Limb (tissue), 2 donors: Measurements from ENCODE around the gene SCFD2.
"Not testable (repeated sequence)": the region's sequence is repeated elsewhere in the genome, so short reads cannot be mapped to it uniquely, and the experiment has no call there.

Experiments used
- DNase-seq, 2 donors: peaks; one replicate each; pipeline ENCODE4 v3.0.0-alpha.2; 2016; ENCODE audit errors: extremely low spot score in 2 of 2

Gene SCFD2

DNA sequence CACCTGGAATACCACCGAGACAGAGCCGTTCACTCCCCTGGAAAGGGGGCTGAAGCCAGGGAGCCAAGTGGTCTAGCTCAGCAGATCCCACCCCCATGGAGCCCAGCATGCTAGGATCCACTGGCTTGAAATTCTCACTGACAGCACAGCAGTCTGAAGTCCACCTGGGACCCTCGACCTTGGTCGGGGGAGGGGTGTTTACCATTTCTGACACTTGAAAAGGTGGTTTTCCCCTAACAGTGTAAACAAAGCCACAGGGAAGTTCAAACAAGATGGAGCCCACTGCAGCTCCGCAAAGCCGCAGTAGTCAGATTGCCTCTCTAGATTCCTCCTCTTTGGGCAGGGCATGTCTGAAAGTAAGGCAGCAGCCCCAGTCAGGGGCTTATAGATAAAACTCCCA lies 260.5 kb downstream of the SCFD2 start:
- DNase-seq = no peak

DNA sequence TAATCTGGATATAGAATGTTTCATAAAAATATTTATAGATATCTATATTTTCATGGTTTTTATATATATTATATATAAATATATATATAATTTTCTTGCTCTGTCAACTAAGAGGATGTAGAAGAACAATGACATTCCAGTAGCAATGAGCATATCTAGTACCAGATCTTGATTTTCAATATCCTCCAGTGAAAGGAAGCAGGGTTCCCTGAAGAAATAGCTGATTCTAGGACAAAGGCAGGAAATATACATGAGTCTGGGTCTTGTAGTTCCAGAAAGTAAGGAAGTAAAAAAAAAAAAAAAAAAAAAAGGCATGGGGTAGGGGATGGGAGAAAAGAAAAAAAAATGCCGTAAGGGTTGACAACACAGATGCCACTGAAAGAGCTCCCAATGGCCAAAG lies 262.4 kb downstream of the SCFD2 start:
- DNase-seq = no peak

DNA sequence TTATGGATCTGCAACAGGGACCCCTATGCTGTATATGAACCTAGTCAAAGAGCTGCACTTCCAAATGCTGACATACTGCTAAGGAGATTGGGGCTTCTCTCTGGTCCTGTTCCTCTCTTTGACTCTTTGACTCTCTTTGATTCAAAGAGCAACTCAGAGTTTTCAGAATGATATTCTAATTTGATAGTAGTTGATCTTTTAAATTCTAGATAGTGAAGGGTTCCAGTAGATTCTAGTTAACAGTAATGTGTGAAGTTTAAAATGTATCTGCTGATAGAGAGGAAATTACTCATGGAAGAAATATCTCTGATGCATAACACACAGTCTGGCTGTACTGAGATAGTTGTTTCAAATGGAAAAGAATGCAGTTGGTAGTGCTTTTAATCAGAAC lies 264.7 kb downstream of the SCFD2 start:
- no peak for DNase-seq

DNA sequence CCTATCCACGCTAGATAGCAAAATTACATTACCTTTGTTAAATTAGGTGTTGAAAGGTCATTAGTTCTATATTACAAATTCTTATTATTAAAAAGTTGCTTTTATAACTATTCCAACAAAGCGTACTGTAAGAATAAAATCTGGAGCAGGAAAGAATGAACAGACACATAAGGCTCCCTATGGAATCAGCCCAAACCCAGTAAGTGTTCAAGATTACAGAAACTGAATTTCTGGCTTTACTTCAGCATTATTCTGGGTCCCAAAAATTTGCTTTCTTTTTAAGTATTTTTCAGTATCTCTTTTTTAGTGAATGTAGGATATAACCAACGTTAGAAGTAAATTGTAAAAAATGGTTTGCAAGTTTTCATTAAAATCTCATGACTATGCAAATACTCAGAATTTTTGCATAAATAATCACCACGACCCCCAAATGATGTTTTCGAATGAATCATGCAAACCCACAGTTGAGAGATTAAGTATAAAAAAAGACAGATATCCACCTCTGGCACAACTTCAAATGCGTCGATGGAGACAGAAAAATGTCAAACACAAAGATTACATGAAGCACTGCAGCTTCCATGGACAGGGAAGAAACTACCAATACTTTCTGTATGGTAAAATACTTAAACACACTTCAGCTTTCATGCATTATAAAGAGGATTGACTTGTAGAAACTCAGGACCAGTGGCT lies 265.2 kb downstream of the SCFD2 start:
- no peak for DNase-seq

DNA sequence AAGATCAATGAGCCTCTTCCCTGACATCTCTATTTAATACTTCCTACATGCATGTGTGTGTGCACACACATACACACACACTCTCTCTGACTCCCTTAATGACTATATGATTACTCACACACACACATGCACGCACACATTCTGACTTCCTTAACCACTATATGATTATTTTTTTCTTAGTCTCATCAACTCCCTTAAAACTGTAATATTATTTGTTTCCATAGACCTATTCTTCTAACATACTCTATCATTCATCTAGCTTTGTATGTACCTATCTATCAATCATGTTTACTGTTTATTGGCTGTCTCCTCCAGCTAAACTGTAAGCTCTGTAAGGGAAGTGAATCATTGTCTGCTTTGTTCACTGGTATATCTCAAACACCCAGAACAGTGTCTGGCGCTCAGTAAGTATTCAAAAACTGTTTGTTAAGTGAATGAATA lies 267.2 kb downstream of the SCFD2 start:
- no peak for DNase-seq

DNA sequence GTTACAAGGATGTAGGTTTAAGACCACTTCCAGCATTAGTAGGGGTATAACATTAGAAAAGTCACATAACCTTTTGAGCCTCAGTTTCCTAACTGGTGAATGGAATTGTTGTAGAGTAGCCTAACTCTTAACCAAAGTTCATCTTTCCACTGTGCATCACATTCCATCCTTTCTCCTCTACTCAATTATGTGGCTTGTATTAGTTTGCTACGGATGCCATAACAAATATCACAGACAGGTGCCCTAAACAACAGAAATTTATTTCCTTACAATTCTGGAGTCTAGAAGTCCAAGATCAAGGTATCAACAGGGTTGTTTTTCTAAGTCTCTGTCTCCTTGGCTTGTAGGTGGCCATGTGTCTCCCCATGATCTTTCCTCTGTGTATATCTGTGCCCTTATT lies 271.8 kb downstream of the SCFD2 start:
- DNase-seq = no peak

DNA sequence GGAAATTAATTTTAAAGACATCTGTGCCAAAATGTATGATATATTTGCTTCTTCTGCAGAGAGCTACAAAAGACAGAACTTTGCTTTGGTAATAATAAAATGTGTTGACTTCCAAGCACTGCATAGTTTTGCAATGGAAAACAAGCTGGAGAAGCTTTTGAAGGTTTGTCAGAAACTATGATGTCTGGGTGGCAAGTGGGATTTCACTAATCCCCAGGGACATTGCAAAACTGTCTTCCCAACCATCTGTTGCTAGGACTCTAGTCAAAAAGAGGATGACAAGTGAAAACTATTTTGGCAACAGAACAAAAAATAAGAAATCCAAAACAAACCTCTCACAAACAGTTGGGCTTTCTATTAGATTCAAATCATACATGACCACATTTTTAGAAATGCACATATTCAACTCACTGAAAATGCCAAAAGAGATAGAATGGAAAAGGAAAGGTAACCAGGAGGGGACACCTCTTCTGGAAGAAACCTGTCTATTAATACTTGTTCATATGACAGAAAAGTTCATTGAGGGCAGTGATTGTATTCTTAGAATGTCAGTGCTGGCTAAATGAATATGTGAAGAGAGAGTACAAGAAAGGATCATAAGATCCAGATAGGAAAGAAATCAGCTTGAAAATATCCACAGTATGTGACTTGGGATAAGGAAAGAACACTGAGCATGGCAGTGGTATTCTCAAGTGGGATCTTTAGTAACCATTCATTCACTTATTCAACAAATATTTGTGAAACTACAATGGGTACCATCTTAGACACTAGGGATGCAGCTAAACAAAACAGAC lies 275.7 kb downstream of the SCFD2 start:
- peak in 1 of 2 donors; percentile 42 for DNase-seq

DNA sequence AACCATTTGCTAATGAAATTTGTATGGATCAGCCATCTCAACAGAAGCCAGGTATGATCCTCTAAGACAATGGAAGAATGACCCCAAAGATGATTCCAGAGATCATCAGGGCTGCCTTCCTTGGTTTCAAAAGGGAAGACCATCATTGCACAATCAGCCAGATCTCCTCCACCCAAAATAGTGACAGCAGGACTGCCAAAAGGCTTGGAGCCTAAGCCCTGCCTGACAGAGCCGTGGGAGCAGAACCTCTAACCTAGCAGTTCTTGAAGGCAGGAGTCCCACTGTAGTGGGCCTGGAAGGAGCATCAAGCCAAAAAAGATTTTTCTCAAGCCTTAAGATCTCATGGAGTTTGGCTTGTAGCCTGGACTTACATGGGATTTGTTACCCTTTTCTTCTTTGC lies 277.7 kb downstream of the SCFD2 start:
- no peak for DNase-seq

DNA sequence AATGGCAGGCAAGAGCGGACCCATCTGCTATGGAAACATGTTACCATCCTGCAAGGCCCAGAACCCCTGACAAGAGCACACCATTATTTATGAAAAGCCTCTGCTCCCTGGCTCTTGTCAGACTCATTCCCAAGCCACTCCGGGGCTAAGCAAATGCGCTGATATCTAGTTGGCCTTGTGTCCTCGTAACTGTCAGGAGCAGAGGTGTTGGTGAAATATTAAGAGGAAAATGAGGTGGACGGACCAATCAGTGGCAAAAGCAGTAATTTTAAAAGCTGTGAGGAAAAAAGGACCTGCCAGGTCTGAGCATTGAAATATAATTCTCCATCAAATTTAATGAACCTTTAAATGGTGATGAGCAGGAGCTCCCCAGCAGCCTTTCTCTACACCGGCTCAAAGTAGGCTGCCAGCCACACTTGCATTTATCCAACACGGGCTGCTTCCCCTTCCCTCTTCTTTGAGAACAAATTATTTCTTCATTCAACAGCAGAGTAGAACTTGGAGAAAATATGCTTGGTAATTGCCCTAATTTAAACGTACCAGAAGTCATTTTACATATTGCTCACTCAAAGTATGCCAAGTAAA lies 289.4 kb downstream of the SCFD2 start:
- DNase-seq = no peak

DNA sequence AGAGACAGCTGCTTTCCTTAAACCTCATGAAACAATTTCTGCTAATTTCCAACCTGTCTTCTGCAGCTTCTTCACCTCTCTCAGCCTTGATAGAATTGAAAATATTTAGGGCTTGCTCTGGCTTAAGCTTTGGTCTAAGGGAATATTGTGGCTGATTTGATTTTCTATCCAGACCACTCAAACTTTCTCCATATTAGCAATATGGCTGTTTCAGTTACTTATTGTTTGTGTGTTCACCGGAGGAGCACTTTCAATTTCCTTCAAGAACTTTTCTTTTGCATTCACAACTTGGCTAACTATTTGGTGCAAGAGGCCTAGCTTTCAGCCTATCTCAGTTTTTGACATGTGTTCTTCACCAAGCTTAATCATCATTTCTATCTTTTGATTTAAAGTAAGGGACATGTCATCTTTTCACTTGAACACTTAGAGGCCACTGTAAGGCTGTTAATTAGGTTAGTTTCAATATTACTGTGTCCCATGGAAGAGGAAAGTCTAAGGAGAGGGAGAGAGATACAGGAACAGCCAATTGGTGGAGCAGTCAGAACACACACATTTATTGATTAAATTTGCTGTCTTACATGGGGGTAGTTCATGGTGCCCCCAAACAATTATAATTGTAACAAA lies 290.6 kb downstream of the SCFD2 start:
- DNase-seq = no peak

DNA sequence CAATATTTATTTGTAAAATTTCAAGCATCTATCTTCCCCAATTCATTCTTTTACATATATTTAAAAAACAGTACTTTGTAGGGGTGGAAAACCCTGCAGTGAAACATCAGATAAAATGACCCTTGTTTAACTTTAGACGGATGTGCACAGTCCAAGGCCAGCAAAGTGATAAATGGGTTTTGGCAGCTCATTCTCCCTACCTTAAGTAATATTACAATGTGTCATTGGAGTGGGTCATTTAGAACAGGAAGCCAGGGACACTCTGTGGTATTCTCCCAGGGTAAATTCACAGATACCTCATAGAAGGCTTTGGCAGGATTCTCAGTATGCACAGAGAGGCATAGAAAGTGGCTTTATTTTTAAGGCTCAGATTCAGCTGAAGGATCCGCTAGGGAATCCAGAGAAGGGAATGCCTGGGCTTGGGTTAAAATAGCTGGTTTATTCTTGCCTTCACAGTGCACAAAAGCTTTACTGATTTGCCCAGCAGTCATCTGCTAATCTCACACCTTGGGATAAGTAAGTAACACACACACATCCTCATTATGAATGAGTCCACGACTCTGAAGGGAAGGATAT lies 297.0 kb downstream of the SCFD2 start:
- no peak for DNase-seq

DNA sequence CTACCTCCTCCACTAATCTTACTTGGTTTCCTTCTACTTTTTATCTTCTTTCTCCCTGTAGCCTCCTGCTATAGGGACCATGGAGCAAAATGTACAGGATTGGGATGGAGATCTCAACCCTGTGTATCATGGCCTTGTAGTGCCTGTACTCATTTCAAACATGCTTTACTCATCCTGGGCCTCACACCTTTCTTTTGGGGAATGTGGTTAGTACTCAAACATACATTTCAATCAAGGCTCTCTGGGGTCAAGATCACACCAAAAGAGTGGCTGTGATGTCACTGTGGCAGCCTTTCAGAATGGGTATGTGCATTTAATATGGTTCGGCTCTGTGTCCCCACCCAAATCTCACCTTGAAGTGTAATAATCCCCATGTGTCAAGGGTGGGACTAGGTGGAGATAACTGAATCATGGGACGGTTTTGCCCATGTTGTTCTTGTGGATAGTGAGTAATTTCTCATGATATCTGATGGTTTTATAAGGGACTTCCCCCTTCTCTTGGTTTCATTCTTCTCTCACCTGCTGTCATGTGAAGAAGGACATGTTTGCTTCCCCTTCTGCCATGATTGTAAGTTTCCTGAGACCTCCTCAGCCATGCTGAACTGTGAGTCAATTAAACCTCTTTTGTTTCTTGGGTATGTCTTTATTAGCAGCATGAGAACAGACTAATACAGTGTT lies 298.6 kb downstream of the SCFD2 start:
- no peak for DNase-seq

DNA sequence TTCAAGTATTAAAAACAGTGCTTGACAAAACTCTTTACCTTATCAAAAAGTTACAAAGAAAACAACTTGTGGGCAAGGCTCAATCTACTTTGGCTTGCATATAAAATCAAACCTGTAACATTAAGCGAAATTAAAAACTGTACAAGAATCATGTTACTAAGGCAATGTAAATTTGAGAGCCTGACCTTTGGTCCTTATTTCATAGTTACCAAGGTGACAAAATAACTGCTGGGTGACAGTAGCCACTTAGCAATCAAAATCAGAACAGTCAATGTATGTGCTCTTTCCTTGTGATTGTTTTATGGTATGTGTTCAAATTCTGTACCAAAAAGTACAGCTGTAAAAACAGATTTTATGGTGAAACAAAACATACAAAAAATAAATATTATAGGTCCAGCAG lies 299.7 kb downstream of the SCFD2 start:
- DNase-seq = no peak

DNA sequence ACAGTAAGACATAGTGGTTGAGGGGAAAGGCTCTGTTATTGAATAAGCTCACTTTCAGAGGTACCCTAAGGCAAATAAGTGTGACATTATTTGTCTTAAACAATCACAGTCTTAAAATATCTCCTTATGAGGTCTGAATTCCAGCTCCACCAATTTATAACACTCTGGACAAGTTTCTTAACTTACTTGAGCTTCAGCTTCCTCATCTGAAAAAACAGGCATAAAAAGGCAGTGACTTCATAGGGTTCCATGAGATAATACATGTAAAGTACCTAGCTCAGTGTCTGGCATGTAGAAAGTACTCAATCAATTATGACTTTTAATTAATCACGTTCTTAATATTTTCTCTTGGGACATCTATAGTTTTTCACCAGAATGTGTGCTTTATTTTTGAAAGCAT lies 301.3 kb downstream of the SCFD2 start:
- no peak for DNase-seq

DNA sequence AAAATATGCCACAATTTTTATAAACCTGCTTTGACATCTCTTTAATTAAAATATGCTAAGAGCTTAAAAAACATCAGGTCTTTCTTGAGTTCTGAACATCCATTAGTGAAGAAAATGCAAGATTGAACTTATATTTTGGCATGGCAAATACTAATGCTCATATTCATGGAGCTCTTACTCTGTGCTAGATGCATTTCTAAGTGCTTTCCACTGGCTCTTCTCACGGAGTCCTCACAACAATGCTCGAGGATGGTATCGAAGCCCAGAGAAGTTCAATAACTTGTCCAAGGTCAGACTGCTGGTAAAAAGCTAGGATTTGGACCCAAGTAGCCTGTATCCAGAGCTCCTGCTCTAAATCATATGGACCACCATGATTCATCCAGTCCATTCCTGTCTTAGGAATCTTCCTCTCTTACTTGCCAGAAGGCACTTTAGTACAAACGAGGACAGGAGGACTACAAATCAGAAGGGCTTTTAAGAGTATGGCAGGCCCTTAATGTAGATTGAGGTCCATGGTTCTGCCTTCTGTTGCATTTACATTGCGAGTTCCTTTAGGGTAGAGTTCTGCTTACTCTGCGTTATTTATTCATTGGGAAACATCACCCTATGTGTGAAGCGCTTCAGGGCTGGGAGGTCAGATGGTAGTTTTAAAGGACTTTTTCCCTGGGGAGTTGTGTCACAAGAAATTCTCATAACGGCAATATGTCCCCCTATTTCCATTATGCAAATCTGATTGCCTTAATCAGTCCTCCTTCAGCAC lies 304.6 kb downstream of the SCFD2 start:
- no peak for DNase-seq

DNA sequence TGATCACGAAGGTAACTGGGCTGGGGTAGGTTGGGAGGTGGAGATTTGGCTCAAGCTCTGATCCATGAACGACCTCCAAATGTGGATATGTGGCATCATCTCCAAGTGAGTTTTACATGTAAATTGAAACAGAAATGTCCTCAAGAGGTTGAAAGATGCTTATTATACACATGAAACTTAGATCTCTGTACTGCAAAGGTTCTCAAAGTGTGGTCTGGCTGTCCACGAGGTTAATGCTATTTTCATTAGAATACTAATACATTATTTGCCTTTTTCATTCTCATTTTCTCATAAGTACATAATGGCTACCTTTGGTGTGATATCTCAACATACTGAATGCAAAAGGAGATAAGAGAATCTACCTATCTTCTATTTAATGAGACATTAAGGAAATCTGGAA lies 305.6 kb downstream of the SCFD2 start:
- no peak for DNase-seq

DNA sequence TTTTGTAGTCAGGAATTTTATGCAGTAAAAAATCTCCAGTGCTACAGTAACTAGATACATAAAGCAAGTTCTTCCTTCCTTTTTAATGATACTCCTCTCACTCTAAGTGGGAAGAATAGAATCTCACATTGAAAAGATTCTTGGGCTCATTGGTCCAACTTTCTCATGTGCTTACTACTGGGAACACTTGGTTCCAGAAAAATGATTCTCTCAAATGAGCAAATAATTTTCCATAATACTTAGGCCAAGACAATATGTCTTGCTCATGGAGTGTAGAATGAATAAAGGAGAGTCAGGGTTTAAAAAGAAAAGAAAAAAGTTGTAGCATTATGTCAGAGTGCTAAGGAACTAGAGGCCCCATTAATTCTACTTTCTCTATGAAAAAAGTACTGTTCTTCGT lies 306.0 kb downstream of the SCFD2 start:
- no peak for DNase-seq

DNA sequence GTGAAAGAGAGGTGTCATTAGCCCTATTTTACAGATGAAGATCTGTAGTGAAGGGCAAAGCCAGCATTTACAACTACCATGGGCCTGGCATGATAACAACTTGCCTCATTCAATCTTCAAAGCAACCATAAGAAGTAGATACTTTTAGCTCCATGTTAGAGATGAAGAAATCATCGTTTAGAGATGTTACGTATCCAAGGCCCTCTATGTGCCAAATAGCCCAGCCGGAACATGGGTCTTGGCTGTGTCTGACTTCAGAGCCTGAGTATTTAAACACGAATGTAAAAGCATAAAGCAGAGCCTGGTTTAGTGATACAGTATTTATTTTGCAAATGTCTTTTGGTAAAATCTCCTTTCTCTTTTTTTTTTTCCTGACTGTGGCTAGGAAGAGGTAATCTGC lies 306.6 kb downstream of the SCFD2 start:
- DNase-seq = no peak

DNA sequence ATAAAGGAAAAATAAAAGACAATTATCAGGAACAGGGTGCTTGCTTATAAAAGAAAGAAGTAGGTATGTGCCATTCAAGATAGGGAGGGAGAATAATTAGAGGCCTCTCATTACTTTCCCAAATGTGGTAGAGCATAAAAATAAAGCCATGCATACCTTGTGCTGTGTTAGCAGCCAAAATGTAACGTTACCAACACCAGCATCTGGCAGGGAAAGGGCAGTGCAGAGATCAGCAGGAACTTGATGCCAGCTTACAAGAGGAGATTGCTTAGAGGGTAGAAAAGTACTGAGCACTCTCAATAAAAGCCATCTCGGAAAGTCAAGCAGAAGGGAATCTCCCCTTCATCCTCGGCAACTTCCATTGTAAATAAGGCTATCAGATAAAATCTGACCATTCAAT lies 308.2 kb downstream of the SCFD2 start:
- no peak for DNase-seq

DNA sequence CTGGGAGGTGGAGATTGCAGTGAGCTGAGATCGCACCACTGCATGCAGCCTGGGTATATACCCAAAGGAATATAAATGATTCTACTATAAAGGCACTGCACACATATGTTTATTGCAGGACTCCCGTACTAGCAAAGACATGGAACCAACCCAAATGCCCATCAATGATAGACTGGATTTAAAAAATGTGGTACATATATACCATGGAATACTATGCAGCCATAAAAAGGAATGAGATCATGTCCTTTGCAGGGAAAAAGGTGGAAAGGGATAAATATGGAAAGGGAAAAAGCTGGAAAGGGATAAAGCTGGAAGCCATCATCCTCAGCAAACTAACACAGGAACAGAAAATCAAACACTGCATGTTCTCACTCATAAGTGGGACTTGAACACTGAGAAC lies 308.8 kb downstream of the SCFD2 start:
- DNase-seq = not testable (repeated sequence)
